Measurements from ENCODE around the gene ZFAND4. TPM values are rescaled to one million over a fixed set of nuclear protein-coding genes. Genes with fewer than 3 reads are reported as not detected.
A peak's percentile ranks its signal among the peaks of the same experiment; 100 is the strongest.
"Not testable (repeated sequence)": the region's sequence is repeated elsewhere in the genome, so short reads cannot be mapped to it uniquely, and the experiment has no call there.

Gene ZFAND4
- polyA plus RNA-seq (ENCODE audit: insufficient read length in 4 of 4): 10 to 100 TPM; 12.5 to 15.4 (median 14.0) TPM

DNA sequence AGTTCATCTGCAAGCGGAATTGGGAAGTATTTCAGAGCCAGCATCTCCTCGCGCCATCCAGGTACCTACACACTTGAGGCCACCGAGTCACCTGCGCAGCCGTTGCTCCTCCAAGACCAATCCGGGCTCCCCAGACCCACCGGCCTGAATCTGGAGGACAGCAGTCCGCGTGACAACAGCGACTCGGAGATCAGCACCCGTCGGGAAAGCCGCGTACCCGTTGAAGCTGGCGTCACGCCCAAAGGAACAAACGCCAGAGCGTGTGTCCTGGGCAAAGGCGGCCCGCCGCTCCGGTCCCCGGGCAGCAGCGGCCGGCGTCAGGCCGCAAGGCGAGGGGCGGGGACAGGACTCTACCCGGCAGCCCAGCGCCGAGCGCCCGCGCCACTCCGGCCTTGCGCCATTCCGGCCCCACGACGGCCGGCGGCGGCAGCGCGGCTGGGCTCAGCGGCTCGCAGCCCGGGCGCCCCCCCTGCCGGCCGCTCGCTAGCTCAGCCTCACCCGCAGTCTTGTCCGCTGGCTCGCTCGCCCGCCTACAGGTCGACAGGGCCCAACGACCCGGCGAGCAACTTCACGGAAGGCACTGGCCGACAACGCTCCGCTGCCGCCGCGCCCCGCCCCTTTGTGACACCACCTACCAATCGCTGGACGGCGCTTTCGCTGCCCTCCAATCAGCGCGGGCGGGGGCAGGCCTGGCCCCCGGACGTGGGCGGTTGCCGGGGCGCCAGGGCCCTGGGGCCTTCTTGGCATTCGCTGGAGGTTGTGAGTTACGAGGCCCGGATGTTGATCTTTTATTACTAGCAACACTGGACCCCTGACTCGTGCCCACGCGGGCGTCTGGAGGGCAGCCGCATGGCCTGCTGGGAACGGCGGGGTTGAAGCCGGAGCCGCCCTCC lies at the start of gene ZFAND4:
TSS of gene ZFAND4 (minus strand) at position 592 of the 893 bp plus-strand sequence. CDS start 9,047 bp downstream, outside the sequence.
- peak; percentile 81 to 90 (median 86) for DNase-seq (ENCODE audit: low read depth in 4 of 4, low spot score in 3 of 4)

DNA sequence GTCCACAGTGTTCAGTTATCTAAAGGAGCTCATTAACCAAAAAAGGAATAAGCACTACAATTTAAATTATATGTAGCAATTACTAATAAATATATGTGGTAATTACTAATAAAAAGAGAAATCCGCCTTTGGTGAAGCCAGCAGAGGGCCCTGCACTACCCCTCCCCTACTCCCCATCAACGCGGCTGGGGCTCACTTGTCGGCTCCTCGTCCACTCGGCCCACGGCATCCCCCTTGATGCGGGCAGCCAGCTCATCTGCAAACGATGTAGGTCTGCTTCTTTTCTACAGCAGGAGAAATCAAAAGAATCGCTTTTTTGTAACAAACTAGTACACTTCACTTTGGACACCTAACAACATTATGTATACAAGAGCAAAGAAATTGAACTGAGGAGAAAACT lies 48.9 kb upstream of the ZFAND4 start:
- not testable (repeated sequence) for DNase-seq (ENCODE audit: low read depth in 4 of 4, low spot score in 3 of 4)

DNA sequence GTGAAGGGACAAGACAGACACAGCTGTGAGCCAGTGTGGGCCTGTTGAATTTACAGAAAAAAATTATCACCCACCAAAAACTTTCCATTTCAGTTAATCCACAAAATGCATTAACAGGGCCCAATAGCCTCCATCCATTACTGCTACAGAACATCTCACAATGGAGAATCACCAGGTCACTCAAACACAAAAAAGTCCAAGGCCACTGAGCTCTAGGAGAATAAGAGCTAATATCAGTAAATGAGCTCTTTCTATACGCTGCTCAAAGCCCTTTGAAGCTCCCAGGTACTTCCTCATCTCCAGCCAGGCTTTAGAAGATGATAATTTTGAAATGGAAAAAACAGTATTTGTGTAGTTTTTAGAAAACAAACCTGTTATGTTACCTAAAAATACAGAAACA lies 45.1 kb upstream of the ZFAND4 start:
- not testable (repeated sequence) for DNase-seq (ENCODE audit: low read depth in 4 of 4, low spot score in 3 of 4)

DNA sequence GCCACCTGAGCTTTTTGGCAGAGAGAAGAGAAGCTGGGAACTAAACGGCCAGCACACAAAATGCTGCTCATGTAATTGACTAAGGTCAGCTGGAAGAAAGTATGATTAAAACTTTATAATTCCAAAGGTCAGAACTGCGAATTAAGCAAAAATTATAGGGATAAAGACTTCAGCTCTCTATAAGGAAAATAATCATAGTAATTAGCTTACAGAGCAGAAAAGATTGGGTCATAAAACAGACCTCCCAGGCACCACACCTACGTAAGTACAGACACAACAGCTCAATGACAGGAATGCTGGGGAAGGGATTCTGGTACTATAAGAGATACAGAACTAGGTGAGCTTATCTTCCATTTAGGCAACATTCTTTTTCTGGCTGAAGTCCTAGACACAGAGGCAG lies 44.5 kb upstream of the ZFAND4 start:
- not testable (repeated sequence) for DNase-seq (ENCODE audit: low read depth in 4 of 4, low spot score in 3 of 4)

DNA sequence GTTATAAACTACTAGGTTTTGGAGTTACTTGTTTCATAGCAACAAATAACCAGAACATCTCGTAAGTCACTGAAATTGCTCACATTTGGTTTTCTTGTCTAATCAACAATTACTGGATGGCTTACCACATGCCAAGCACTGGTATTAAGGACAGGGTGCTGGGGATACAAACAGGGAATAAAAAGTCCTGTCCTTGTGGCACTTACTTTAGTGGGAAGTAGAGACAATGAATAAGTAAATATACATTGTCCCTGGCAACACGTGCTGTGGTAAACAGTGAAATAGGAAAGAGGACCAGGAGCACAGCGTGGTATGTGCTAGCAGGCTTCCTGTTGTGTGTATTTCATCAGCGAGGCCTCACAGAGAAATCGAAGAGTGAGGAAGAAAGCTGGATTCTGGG lies 38.7 kb upstream of the ZFAND4 start:
- not testable (repeated sequence) for DNase-seq (ENCODE audit: low read depth in 4 of 4, low spot score in 3 of 4)

DNA sequence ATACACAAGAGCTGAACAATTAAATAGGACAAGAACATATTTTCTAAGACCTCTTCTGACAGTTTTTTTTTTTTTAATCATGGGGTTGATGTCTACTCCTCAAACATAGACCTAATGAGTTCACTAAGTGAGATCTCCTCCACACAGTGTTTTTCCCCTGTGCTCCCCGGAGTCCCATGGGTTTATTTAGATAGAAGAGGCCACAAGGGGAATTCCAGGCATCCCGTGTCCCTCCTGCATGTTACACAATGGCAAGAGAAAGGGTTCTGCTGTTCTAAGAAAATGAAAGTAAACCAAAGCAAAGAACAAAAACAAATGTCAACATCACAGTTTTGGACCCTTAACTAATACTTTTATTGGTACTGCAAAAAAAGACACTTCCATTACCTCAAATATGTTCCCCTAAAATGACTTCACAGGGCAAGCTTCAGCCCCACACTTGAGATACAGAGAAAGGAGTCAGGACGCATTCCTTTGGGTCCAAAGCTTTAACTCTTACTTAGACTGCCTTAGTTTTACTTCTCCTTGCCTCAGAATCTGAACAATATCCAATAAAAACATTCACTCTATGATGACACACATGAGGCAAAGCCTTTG lies 37.7 kb upstream of the ZFAND4 start:
- DNase-seq (ENCODE audit: low read depth in 4 of 4, low spot score in 3 of 4): not testable (repeated sequence)

DNA sequence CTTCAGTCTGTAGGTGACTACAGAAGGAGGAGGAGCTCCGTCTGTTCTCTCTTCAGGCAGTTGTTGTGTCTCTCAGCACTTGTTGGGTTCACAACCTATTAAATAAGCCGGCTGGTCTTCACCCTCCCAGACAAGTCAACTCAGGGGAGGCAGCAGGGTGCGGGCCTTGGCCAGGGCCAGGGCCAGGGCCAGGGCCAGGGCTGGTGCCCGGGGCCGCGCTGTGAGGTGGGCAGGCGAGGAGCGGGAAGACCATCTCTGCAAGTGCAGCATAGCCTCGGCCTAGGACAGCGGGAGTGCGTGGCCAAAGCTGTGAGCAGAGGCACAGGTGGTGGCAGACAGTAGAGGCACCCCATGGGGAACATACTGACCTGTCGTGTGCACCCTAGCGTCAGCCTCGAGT lies 5.9 kb upstream of the ZFAND4 start:
- DNase-seq (ENCODE audit: low read depth in 4 of 4, low spot score in 3 of 4): not testable (repeated sequence)

DNA sequence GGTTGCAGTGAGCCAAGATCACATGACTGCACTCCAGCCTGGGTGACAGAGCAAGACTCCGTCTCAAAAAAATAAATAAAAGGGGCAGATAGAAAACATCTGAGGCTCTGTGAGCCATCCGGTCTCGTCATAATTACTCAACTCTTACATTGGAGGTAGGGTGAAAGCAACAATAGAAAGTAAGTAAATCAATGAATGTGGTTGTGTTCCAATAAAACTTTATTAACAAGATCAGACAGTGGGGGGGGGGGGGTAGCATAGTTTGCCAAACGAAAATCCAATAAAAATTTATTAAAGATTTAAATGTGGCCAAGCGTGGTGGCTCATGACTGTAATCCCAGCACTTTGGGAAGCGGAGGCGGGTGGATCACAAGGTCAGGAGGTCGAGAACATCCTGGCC lies 2.8 kb upstream of the ZFAND4 start:
- no peak for DNase-seq (ENCODE audit: low read depth in 4 of 4, low spot score in 3 of 4)

DNA sequence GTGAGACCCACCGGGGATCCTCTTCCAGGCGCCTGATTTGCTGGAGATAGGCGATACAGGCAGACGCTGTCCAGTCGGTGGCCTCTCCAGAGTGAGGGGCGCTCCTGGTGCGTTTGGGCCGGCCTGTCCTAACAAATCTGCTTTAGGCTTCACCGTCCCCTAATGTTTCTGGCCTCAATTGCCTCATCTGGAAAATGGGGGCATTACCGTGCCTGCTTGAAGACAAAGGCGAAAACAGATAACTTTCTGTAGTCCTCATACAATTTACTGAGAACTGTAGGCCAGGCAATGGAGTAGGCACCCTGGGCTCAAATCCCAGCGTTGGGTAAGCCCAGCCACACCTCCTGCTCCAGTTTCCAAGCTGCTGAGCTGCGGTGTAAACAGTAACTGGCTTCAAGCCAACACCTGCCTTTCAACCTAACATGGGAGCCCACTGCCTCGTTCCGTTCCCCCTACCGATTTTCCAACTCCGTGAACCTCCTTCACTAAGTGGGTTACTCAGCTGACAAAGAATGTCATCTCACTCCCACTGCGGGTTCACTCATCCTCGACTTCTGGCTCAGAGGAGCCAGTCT lies 589 bp upstream of the ZFAND4 start:
- DNase-seq (ENCODE audit: low read depth in 4 of 4, low spot score in 3 of 4): no peak

DNA sequence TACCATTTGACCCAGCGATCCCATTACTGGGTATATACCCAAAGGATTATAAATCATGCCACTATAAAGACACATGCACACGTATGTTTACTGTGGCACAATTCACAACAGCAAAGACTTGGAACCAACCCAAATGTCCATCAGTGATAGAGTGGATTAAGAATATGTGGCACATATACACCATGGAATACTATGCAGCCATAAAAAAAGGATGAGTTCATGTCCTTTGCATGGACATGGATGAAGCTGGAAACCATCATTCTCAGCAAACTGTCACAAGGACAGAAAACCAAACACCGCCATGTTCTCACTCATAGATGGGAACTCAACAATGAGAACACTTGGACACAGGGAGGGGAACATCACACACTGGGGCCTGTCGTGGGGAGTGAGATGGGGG lies 1.3 kb downstream of the ZFAND4 start:
- DNase-seq (ENCODE audit: low read depth in 4 of 4, low spot score in 3 of 4): not testable (repeated sequence)

DNA sequence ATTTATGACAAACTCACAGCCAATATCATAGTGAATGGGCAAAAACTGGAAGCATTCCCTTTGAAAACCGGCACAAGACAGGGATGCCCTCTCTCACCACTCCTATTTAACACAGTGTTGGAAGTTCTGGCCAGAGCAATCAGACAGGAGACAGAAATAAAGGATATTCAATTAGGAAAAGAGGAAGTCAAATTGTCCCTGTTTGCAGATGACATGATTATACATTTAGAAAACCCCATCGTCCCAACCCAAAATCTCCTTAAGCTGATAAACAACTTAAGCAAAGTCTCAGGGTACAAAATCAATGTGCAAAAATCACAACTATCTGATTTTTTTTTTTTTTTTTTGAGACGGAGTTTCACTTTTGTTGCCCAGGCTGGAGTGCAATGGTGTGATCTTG lies 2.7 kb downstream of the ZFAND4 start:
- DNase-seq (ENCODE audit: low read depth in 4 of 4, low spot score in 3 of 4): not testable (repeated sequence)

DNA sequence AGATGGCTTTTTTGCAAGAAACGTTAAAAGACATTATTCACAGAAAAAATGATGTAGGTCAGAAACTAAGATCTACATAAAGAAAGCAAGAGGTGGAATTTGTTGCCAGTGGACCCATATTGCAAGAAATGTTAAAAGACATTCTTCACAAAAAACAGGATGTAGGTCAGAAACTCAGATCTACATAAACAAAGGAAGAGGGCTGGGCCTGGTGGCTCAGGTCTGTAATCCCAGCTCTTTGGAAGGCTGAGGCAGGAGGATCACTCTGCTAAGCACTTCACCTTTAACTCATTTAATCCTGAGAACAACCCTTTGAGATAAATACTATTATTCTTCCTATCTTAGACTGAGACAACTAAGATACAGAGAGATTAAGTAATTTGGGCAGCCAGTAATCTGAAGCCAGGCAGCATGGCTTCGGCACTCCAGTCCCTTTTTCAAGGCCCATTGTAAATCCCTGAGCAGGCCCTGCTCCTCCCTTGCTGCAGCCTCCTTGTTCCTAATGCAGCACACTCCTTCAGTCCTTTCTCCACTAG lies 11.6 kb downstream of the ZFAND4 start:
- no peak for DNase-seq (ENCODE audit: low read depth in 4 of 4, low spot score in 3 of 4)

DNA sequence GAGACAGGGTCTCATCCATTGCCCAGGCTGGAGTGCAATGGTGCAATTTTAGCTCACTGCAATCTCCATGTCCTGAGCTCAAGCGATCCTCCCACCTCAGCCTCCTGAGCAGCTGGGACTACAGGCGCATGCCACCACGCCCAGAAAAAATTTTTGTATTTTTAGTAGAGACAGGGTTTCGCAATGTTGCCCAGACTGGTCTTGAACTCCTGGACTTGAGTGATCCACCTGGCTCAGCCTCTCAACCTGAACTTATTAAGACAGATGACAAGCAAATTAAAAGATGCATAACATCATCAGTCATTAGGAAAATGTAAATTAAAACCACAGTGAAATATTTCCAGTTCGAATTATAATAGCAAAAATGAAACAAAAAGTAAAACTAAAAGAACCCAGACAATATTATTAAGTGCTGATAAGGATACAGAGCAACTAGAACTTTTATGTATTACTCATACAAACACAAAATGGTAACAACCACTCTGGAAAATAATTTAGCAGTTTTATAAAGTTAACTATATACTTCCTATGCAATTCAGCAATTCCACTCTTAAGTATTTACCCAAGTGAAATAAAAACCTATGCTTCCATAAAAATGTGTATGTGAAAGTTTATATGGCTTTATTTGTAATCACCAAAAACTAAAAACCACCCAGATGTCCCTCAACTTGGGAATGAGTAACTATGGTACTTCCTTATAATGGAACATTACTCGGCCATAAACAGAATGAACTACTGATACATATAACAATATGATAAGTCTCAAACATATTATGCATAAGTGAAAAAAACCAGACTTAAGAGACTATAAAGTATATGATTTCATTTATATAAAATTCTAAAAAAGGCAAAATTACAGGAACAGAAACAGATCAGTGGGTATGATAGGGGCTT lies 15.3 kb downstream of the ZFAND4 start:
- no peak for DNase-seq (ENCODE audit: low read depth in 4 of 4, low spot score in 3 of 4)

DNA sequence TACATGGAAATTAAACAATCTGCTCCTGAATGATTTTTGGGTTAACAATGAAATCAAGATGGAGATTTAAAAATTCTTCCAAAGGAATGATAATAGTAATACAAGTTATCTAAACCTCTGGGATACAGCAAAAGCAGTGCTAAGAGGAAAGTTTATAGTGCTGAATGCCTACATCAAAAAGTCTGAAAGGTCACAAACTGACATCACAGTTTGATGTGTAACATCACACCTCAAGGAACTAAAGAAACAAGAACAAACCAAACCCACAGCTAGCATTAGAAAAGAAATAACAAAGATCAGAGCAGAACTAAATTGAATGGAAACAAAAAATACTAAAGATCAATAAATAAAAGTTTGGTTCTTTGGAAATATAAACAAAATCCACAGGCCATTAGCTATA lies 17.4 kb downstream of the ZFAND4 start:
- no peak for DNase-seq (ENCODE audit: low read depth in 4 of 4, low spot score in 3 of 4)

DNA sequence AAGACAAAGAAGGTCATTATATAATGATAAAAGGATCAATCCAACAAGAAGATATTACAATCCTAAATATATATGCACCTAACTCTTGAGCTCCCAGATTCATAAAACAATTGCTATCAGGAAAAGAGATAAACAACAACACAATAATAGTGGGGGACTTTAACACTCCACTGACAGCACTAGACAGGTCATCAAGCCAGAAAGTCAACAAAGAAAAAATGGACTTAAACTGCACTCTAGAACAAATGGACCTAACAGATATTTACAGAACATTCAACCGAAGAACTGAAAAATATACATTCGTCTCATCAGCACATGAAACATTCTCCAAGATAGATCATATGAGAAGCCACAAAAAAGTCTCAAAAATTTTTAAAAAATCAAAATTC lies 17.8 kb downstream of the ZFAND4 start:
- not testable (repeated sequence) for DNase-seq (ENCODE audit: low read depth in 4 of 4, low spot score in 3 of 4)

DNA sequence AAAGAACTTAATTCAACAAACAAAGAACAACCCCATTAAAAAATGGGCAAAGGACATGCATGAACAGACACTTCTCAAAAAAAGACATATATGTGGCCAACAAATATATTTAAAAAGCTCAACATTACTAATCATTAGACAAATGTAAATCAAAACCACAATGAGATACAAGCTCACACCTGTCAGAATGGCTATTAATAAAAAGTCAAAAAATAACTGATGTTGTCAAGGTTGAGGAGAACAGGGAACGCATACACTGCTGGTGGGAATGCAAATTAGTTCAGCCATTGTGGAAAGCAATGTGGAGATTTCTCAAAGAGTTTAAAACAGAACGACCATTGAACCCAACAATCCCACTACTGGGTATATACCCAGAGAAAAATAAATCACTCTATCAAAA lies 19.1 kb downstream of the ZFAND4 start:
- no peak for DNase-seq (ENCODE audit: low read depth in 4 of 4, low spot score in 3 of 4)

DNA sequence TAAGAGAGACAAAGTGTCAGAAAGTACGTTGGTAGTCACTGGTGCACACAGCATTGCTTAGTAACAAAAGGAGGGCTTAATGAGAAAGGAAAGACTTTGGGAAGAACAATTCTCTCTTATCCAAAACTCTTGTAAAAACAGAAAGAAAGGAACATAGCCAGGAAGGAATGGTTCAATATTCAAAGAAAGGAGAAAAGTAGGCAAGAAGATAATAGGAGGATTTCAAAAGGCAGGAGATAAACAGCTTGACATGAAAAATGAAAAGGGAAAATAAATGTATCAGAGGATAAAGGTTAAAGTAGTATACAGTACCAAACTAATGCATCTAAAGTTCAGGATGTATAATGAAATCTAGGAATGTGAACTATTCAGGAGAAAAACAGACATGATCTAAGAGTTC lies 20.1 kb downstream of the ZFAND4 start:
- no peak for DNase-seq (ENCODE audit: low read depth in 4 of 4, low spot score in 3 of 4)

DNA sequence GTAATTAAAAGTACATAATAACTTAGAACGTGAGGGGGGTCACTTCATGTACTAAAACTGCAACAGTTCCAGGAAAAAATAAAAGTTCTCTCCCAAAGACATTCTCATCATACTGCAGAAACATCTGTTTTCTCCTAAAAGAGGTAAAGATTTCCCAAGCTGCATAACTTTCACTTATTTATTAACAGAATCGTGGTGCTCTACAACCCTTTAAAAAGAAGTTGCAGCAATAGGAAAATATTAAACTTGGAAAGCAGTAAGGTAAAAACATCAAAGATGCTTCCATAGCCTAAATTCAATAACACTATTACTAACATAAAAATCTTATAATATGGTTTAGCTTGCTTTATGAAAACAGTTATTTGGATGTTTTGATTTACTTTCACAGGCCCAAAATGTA lies 23.3 kb downstream of the ZFAND4 start:
- no peak for DNase-seq (ENCODE audit: low read depth in 4 of 4, low spot score in 3 of 4)

DNA sequence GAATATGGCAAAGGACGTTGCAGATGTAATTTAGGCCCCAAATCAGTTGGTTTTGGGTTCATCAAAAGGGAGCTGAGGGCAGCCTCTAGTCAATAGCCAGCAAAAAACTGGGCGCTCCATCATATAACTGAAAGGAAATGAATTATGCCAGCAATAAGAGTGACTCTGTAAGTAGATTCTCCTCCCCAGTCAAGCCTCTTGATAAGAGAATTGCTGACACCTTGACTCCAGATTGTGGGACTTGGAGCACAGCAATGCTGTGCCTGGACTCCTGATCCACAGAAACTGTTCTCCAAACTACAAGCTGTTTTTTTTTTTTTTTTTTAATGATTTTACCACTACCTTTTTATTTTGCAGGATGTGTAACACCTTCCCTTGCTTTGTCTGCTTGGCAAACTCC lies 25.5 kb downstream of the ZFAND4 start:
- DNase-seq (ENCODE audit: low read depth in 4 of 4, low spot score in 3 of 4): no peak

DNA sequence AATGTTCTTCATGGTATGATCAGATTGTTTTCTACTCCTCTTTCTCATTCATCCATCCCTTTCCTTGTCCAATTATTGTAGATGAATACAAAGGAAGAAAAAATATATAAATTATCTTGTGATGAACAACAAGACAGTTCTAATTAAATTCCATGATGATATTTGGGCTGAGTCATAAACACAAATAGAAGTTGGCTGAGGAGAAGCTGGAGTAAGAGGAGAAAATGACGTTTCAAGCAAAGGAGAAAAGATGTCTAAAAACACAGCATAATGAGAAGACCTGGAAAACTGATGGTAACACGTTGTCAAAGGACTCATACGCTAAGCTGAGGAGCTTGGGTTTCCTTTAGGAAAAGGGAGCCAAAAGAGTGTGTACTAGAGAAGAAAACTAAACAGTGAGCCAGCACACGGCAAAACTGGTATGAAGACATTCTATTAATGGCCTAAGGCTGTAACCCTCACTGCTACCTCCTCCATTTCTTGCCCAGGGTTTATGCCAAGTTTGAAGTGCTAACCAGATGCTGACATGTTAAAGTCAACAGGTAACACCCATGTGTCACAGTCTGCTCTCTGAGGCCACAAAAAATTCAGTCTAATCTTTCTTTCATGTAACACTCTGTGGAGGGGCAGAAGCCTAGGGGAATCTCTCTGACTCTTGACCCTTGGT lies 26.1 kb downstream of the ZFAND4 start:
- DNase-seq (ENCODE audit: low read depth in 4 of 4, low spot score in 3 of 4): no peak
